T-cell (primary cell): ENCODE data around the gene ATP10A. TPM values are rescaled to one million over a fixed set of nuclear protein-coding genes. Genes with fewer than 3 reads are reported as not detected.

Experiments
- ATAC-seq, 4 experiments: fragments of 200-7000 bp in 3 of 4; fragments of 150-1000 bp in 1 of 4; cut with Tn5 transposase; replicated peaks in 1 of 4; 1 replicate in 3 of 4; 2 replicates in 1 of 4; pipeline ENCODE4 v1.10.0; 2021; ENCODE audit warnings: moderate library complexity in 3 of 4, mild to moderate bottlenecking in 2 of 4, moderate number of reproducible peaks in 1 of 4
- CTCF ChIA-PET, 2 donors: fragments of 300-600 bp; sonication (Branson Sonifier 250); formaldehyde crosslinking; loops; one replicate each; lab custom pipeline; 2022; ENCODE audit warnings: antibody characterized with exemption in 2 of 2; lab: Charles Lee
- POLR2A ChIA-PET, 2 donors: fragments of 300-600 bp; sonication (Branson Sonifier 250); formaldehyde crosslinking; loops; one replicate each; lab custom pipeline; 2022; ENCODE audit warnings: antibody characterized with exemption in 2 of 2; lab: Charles Lee
- DNase-seq, 35 experiments: peaks; one replicate each; pipeline versions ENCODE4 v3.0.0 to v3.0.0-alpha.2; 2013 to 2023
- H3K27ac ChIP-seq: one replicate; pipeline ENCODE4 v1.5.1; 2013; ENCODE audit warnings: low read length
- H3K27me3 ChIP-seq, 2 experiments: replicated peaks in 1 of 2; 1 replicate in 1 of 2; 2 replicates in 1 of 2; pipeline versions ENCODE4 v1.6.1 to v1.7.0; 2013; ENCODE audit warnings: low read length in 1 of 2, mixed read lengths in 1 of 2; ENCODE audit not compliant: control insufficient read depth in 2 of 2, insufficient read depth in 2 of 2; ENCODE audit errors: extremely low read depth in 1 of 2
- H3K36me3 ChIP-seq, 2 donors: 1 replicate in 1 of 2; 2 replicates in 1 of 2; pipeline versions ENCODE4 v1.6.1 to v1.7.0; 2013; ENCODE audit warnings: low read length in 1 of 2; ENCODE audit not compliant: control insufficient read depth in 2 of 2, insufficient read depth in 1 of 2; ENCODE audit errors: extremely low read depth in 1 of 2
- H3K4me1 ChIP-seq, 2 experiments: 1 replicate in 1 of 2; 2 replicates in 1 of 2; pipeline versions ENCODE4 v1.6.1 to v1.7.0; 2013; ENCODE audit warnings: low read length in 2 of 2, mixed read lengths in 1 of 2; ENCODE audit not compliant: insufficient read depth in 2 of 2, control insufficient read depth in 1 of 2; ENCODE audit errors: extremely low read depth in 1 of 2
- H3K4me3 ChIP-seq, 2 donors: 1 replicate in 1 of 2; 2 replicates in 1 of 2; pipeline versions ENCODE4 v1.5.1 to v1.7.0; 2013; ENCODE audit warnings: mild to moderate bottlenecking in 2 of 2, low read length in 1 of 2, moderate library complexity in 1 of 2; ENCODE audit not compliant: control insufficient read depth in 1 of 2; ENCODE audit errors: extremely low read depth in 1 of 2
- H3K9me3 ChIP-seq: 2 replicates; pipeline ENCODE4 v1.7.0; 2013
- H3K27ac Mint-ChIP-seq, 2 donors: one replicate each; pipeline ENCODE4 v1.8.0; 2020 to 2021; ENCODE audit warnings: mild to moderate bottlenecking in 2 of 2, mixed read lengths in 2 of 2
- H3K27me3 Mint-ChIP-seq, 2 donors: one replicate each; pipeline ENCODE4 v1.8.0; 2021 to 2022; ENCODE audit warnings: mixed read lengths in 2 of 2
- H3K36me3 Mint-ChIP-seq: one replicate; pipeline ENCODE4 v1.8.0; 2021; ENCODE audit warnings: mixed read lengths
- H3K4me1 Mint-ChIP-seq, 3 donors: one replicate each; pipeline ENCODE4 v1.8.0; 2020 to 2022; ENCODE audit warnings: mixed read lengths in 3 of 3, mild to moderate bottlenecking in 1 of 3
- H3K4me3 Mint-ChIP-seq, 3 donors: one replicate each; pipeline ENCODE4 v1.8.0; 2020 to 2022; ENCODE audit warnings: mild to moderate bottlenecking in 3 of 3, mixed read lengths in 3 of 3, moderate library complexity in 3 of 3
- H3K9me3 Mint-ChIP-seq, 3 donors: one replicate each; pipeline ENCODE4 v1.8.0; 2020 to 2022; ENCODE audit warnings: mixed read lengths in 3 of 3
- WGBS: methylation state at CpG from one replicate; pipeline ENCODE4 v1.1.5; 2013; ENCODE audit warnings: missing lambda C conversion rate; ENCODE audit not compliant: insufficient coverage; 5-methylcytosine and 5-hydroxymethylcytosine counted together
- total RNA-seq, 35 experiments: library from RNA in 6 of 35; stranded (reverse) in 6 of 35; fragments of 120-200 nt in 1 of 35; gene quantifications; one replicate each; pipeline versions ENCODE4 v1.2.1 to v1.2.4 and lab custom pipeline; 2013 to 2026

Gene ATP10A
- total RNA-seq, 5 donors from 2014 or later (not counting 1 experiment from before 2014, with no cell fraction given) = 37.3 to 65.5 (median 53.4) TPM

GRCh38 chr15:25903024-25903581 lies 40.0 kb upstream of the ATP10A start:
- Histone ChIP-seq H3K4me1 (peaks cover 0 to 13% of the 10 kb centered on the region in 2 experiments), H3K4me3 (no peak overlapping the region), H3K36me3 (no peaks in the 10 kb centered on the region), H3K9me3 (no peaks in the 10 kb centered on the region), H3K27me3 (peaks cover 0 to 4% of the 10 kb centered on the region in 2 experiments), H3K27ac (no peak overlapping the region)
- DNase-seq (no peak), ATAC-seq (peak in 2 of 4 experiments; percentile 29 to 60)
- Mint-ChIP-seq H3K4me1 (peaks cover 10 to 17% (median 13%) of the 10 kb centered on the region in 3 donors), H3K36me3 (no peaks in the 10 kb centered on the region), H3K9me3 (no peaks in the 10 kb centered on the region), H3K27me3 (peaks cover 0 to 1% of the 10 kb centered on the region in 2 donors), H3K4me3 (peak overlapping the region in 1 of 3 donors; percentile 21), H3K27ac (no peak overlapping the region)
- CTCF ChIA-PET = no interaction called here
- POLR2A ChIA-PET = no interaction called here
- 70% methylated on average over 6 of the region's 10 CpGs for WGBS

- 100% methylated on average over 6 of the region's 14 CpGs for WGBS
- Mint-ChIP-seq H3K4me1 (peaks cover 10 to 17% (median 13%) of the 10 kb centered on the region in 3 donors), H3K27ac (no peak overlapping the region), H3K36me3 (no peaks in the 10 kb centered on the region), H3K9me3 (no peaks in the 10 kb centered on the region), H3K4me3 (no peak overlapping the region), H3K27me3 (peaks cover 0 to 1% of the 10 kb centered on the region in 2 donors)
- no peak for ATAC-seq
- H3K36me3 ChIP-seq = no peaks in the 10 kb centered on the region
- CTCF ChIA-PET = interaction anchor here in 1 of 2 donors (0.6 kb wide), 1 partner anchor 43 kb away, joined by 4 read pairs; no protein-coding TSS in a partner anchor
- peaks cover 0 to 13% of the 10 kb centered on the region in 2 experiments for H3K4me1 ChIP-seq
- H3K4me3 ChIP-seq = no peak overlapping the region
- H3K27ac ChIP-seq = no peak overlapping the region
- DNase-seq = no peak
- POLR2A ChIA-PET = no interaction called here
- H3K27me3 ChIP-seq = peaks cover 0 to 4% of the 10 kb centered on the region in 2 experiments
- no peaks in the 10 kb centered on the region for H3K9me3 ChIP-seq
These were observed 38.9 kb upstream of the ATP10A start for GRCh38 chr15:25901811-25902605.

- Histone ChIP-seq H3K9me3 (no peaks in the 10 kb centered on the region), H3K4me1 (peaks cover 0 to 13% of the 10 kb centered on the region in 2 experiments), H3K27me3 (peaks cover 0 to 4% of the 10 kb centered on the region in 2 experiments), H3K4me3 (no peak overlapping the region), H3K27ac (no peak overlapping the region), H3K36me3 (no peaks in the 10 kb centered on the region)
- Mint-ChIP-seq H3K27me3 (peaks cover 0 to 1% of the 10 kb centered on the region in 2 donors), H3K27ac (no peak overlapping the region), H3K4me3 (no peak overlapping the region), H3K36me3 (no peaks in the 10 kb centered on the region), H3K4me1 (peaks cover 10 to 17% (median 14%) of the 10 kb centered on the region in 3 donors), H3K9me3 (no peaks in the 10 kb centered on the region)
- DNase-seq = no peak
- ChIA-PET POLR2A (no interaction called here), CTCF (no interaction called here)
- no peak for ATAC-seq
- 86% methylated on average over 3 of the region's 5 CpGs for WGBS
These were observed 37.8 kb upstream of the ATP10A start for GRCh38 chr15:25900901-25901300.

- H3K4me1 ChIP-seq = peaks cover 0 to 13% of the 10 kb centered on the region in 2 experiments
- ChIA-PET POLR2A (no interaction called here), CTCF (no interaction called here)
- no peak overlapping the region for H3K27ac ChIP-seq
- H3K4me3 Mint-ChIP-seq = no peak overlapping the region
- DNase-seq (no peak), ATAC-seq (no peak)
- no peaks in the 10 kb centered on the region for H3K36me3 ChIP-seq
- peaks cover 10 to 17% (median 14%) of the 10 kb centered on the region in 3 donors for H3K4me1 Mint-ChIP-seq
- H3K27me3 ChIP-seq = peaks cover 0 to 4% of the 10 kb centered on the region in 2 experiments
- no peaks in the 10 kb centered on the region for H3K36me3 Mint-ChIP-seq
- WGBS = no CpG with 5 or more reads among the region's 2 CpGs
- peaks cover 0 to 1% of the 10 kb centered on the region in 2 donors for H3K27me3 Mint-ChIP-seq
- H3K9me3 Mint-ChIP-seq = no peaks in the 10 kb centered on the region
- no peak overlapping the region for H3K27ac Mint-ChIP-seq
- H3K4me3 ChIP-seq = no peak overlapping the region
- no peaks in the 10 kb centered on the region for H3K9me3 ChIP-seq
These were observed 37.3 kb upstream of the ATP10A start for GRCh38 chr15:25900431-25900830.

GRCh38 chr15:25899870-25900269 lies 36.7 kb upstream of the ATP10A start:
- Mint-ChIP-seq H3K4me3 (no peak overlapping the region), H3K27ac (no peak overlapping the region), H3K27me3 (peaks cover 0 to 1% of the 10 kb centered on the region in 2 donors), H3K36me3 (no peaks in the 10 kb centered on the region), H3K9me3 (no peaks in the 10 kb centered on the region), H3K4me1 (peaks cover 10 to 17% (median 14%) of the 10 kb centered on the region in 3 donors)
- no CpG with 5 or more reads among the region's 1 CpG for WGBS
- Histone ChIP-seq H3K4me3 (no peak overlapping the region), H3K9me3 (no peaks in the 10 kb centered on the region), H3K27me3 (peaks cover 0 to 4% of the 10 kb centered on the region in 2 experiments), H3K27ac (no peak overlapping the region), H3K36me3 (no peaks in the 10 kb centered on the region), H3K4me1 (peaks cover 0 to 13% of the 10 kb centered on the region in 2 experiments)
- ATAC-seq = no peak
- DNase-seq = no peak
- ChIA-PET CTCF (no interaction called here), POLR2A (interaction anchor here in 1 of 2 donors (0.7 kb wide), 1 partner anchor 22 kb away, joined by 15 read pairs; no protein-coding TSS in a partner anchor)

- peaks cover 1 to 4% of the 10 kb centered on the region in 2 donors for H3K27me3 Mint-ChIP-seq
- H3K27ac ChIP-seq = no peak overlapping the region
- H3K4me1 Mint-ChIP-seq = peaks cover 0 to 4% (median 3%) of the 10 kb centered on the region in 3 donors
- peaks cover 0 to 1% of the 10 kb centered on the region in 2 experiments for H3K4me1 ChIP-seq
- no peaks in the 10 kb centered on the region for H3K36me3 Mint-ChIP-seq
- ChIA-PET POLR2A (no interaction called here), CTCF (no interaction called here)
- no peak overlapping the region for H3K27ac Mint-ChIP-seq
- no peak overlapping the region for H3K4me3 Mint-ChIP-seq
- H3K4me3 ChIP-seq = no peak overlapping the region
- H3K9me3 ChIP-seq = no peaks in the 10 kb centered on the region
- peaks cover 0 to 4% of the 10 kb centered on the region in 2 experiments for H3K27me3 ChIP-seq
- no peak for ATAC-seq
- no peak for DNase-seq
- H3K9me3 Mint-ChIP-seq = no peaks in the 10 kb centered on the region
- no peaks in the 10 kb centered on the region for H3K36me3 ChIP-seq
These were observed 34.5 kb upstream of the ATP10A start for GRCh38 chr15:25897658-25898057.
